K562 (cell line): Measurements from ENCODE around the gene MCM3. TPM values are rescaled to one million over a fixed set of nuclear protein-coding genes. Genes with fewer than 3 reads are reported as not detected.

Source experiments
- ATF1 ChIP-seq, 2 experiments: fragments of 450-650 bp in 1 of 2; IDR thresholded peaks; 2 replicates each; pipeline ENCODE4 v1.6.1; 2016; ENCODE audit warnings: missing compliant biosample characterization in 1 of 2, missing genetic modification characterization in 1 of 2
- ATF7 ChIP-seq: fragments of 450-650 bp; IDR thresholded peaks from 2 replicates; pipeline ENCODE4 v1.7.1; 2014; ENCODE audit warnings: mild to moderate bottlenecking, moderate library complexity
- BACH1 ChIP-seq: fragments of 200-800 bp; sonication (Bioruptor generic); IDR thresholded peaks from 2 replicates; pipeline ENCODE4 v1.6.1; 2016; ENCODE audit warnings: missing genetic modification characterization, missing compliant biosample characterization
- BHLHE40 ChIP-seq: IDR thresholded peaks from 2 replicates; pipeline ENCODE4 v1.6.1; 2011; ENCODE audit warnings: low read length, improper control_type of control experiment
- DPF2 ChIP-seq: fragments of 450-650 bp; IDR thresholded peaks from 2 replicates; pipeline ENCODE4 v1.6.1; 2016
- FOXM1 ChIP-seq, 2 experiments: fragments of 450-650 bp in 1 of 2; sonication (generic) in 1 of 2; formaldehyde crosslinking in 1 of 2; IDR thresholded peaks; 2 replicates each; pipeline versions ENCODE4 v1.6.1 to v1.9.0; 2017 to 2022; ENCODE audit warnings: low read depth in 2 of 2, mild to moderate bottlenecking in 2 of 2, missing genetic modification reagents in 1 of 2, moderate library complexity in 1 of 2
- KAT7 ChIP-seq: sonication (generic); formaldehyde crosslinking; IDR thresholded peaks from 2 replicates; pipeline ENCODE4 v1.8.0; 2022; ENCODE audit warnings: missing genetic modification reagents, mild to moderate bottlenecking, borderline replicate concordance
- KDM1A ChIP-seq, 2 experiments: fragments of 450-650 bp; IDR thresholded peaks; 2 replicates each; pipeline ENCODE4 v1.6.1; 2016; ENCODE audit warnings: mild to moderate bottlenecking in 2 of 2
- KLF16 ChIP-seq: IDR thresholded peaks from 2 replicates; pipeline ENCODE4 v1.6.1; 2016; ENCODE audit warnings: antibody characterized with exemption
- MCM3 ChIP-seq: fragments of 450-650 bp; IDR thresholded peaks from 2 replicates; pipeline ENCODE4 v1.6.1; 2016
- NCOR1 ChIP-seq: fragments of 450-650 bp; IDR thresholded peaks from 2 replicates; pipeline ENCODE4 v1.6.1; 2016; ENCODE audit warnings: mild to moderate bottlenecking, moderate library complexity
- NEUROD1 ChIP-seq: fragments of 150-350 bp; IDR thresholded peaks from 2 replicates; pipeline ENCODE4 v1.6.1; 2014; ENCODE audit warnings: borderline replicate concordance, low read length, low read depth; ENCODE audit not compliant: partially characterized antibody
- NFIC ChIP-seq: fragments of 450-650 bp; IDR thresholded peaks from 2 replicates; pipeline ENCODE4 v1.6.1; 2017; ENCODE audit warnings: mild to moderate bottlenecking, inconsistent platforms
- PHF21A ChIP-seq: fragments of 450-650 bp; IDR thresholded peaks from 2 replicates; pipeline ENCODE4 v1.6.1; 2017; ENCODE audit warnings: low read depth, borderline replicate concordance
- POLR2AphosphoS5 ChIP-seq: IDR thresholded peaks from 2 replicates; pipeline ENCODE4 v1.6.1; 2011; ENCODE audit warnings: mild to moderate bottlenecking, low read depth, low read length, moderate library complexity; ENCODE audit not compliant: control insufficient read depth, insufficient read depth
- RHOXF2B ChIP-seq: fragments of 250-450 bp; sonication (Bioruptor Pico); conservative IDR thresholded peaks from 2 replicates; pipeline ENCODE4 v1.5.1; 2021
- STAT5A ChIP-seq: IDR thresholded peaks from 2 replicates; pipeline ENCODE4 v1.6.1; 2012; ENCODE audit warnings: low read length, inconsistent platforms, borderline replicate concordance
- TBL1XR1 ChIP-seq, 2 experiments: IDR thresholded peaks; 2 replicates each; pipeline ENCODE4 v1.6.1; 2012; ENCODE audit warnings: improper control_type of control experiment in 2 of 2, low read length in 2 of 2, mild to moderate bottlenecking in 1 of 2
- TCF3 ChIP-seq: sonication (generic); formaldehyde crosslinking; IDR thresholded peaks from 2 replicates; pipeline ENCODE4 v1.4.0; 2020; ENCODE audit warnings: mild to moderate bottlenecking, missing genetic modification reagents
- polyA plus RNA-seq, 8 experiments: library from polyadenylated mRNA; depleted of rRNA in 4 of 8; stranded (reverse) in 5 of 8; unstranded in 3 of 8; fragments of >200 nt; fragmentation: Nextera tagmentation in 2 of 8; fragmentation: Illumina TruSeq in 1 of 8; extraction: Ambion mirVana in 2 of 8; extraction: Trizol in 1 of 8; gene quantifications; 2 replicates each; pipeline versions ENCODE4 v1.2.1 to v1.2.3, GENCODE V29; 2011 to 2014; ENCODE audit warnings: inconsistent platforms in 1 of 8, missing spikeins in 1 of 8
- total RNA-seq, 7 experiments: library from RNA; depleted of rRNA in 6 of 7; stranded (reverse); fragments of >200 nt in 6 of 7; fragmentation: Illumina TruSeq in 2 of 7; extraction: Trizol in 2 of 7; gene quantifications; 2 replicates each; pipeline versions ENCODE4 v1.2.1 to v1.2.3, GENCODE V29; 2011 to 2021; ENCODE audit warnings: low replicate concordance in 1 of 7
- TF ChIP-seq, protein P1 (sequence below): fragments of 250-450 bp; sonication (Bioruptor Pico); IDR thresholded peaks from 2 replicates; pipeline ENCODE4 v1.4.0; 2020
- TF ChIP-seq, protein P2 (sequence below), 3 experiments: fragments of 200-800 bp in 1 of 3; fragments of 250-450 bp in 1 of 3; fragments of 450-650 bp in 1 of 3; sonication (Bioruptor Pico) in 1 of 3; sonication (Bioruptor generic) in 1 of 3; formaldehyde crosslinking in 1 of 3; IDR thresholded peaks; 2 replicates each; pipeline versions ENCODE4 v1.6.1 to v1.8.0; 2016 to 2022; ENCODE audit warnings: mild to moderate bottlenecking in 2 of 3, missing genetic modification characterization in 2 of 3, missing compliant biosample characterization in 1 of 3, moderate library complexity in 1 of 3
- TF ChIP-seq, protein P3 (sequence below): fragments of 450-650 bp; IDR thresholded peaks from 2 replicates; pipeline ENCODE4 v1.6.1; 2016; ENCODE audit warnings: low read depth, mild to moderate bottlenecking, moderate library complexity
- TF ChIP-seq, protein P4 (sequence below): fragments of 250-450 bp; sonication (Bioruptor Pico); IDR thresholded peaks from 2 replicates; pipeline ENCODE4 v1.5.0; 2021

The MCM3 gene
- total and polyA plus RNA-seq, 9 of the 15 experiments (the other 6 are each of a cell fraction or from before 2014, with no cell fraction given), result 76.1 to 270 (median 250) TPM

DNA sequence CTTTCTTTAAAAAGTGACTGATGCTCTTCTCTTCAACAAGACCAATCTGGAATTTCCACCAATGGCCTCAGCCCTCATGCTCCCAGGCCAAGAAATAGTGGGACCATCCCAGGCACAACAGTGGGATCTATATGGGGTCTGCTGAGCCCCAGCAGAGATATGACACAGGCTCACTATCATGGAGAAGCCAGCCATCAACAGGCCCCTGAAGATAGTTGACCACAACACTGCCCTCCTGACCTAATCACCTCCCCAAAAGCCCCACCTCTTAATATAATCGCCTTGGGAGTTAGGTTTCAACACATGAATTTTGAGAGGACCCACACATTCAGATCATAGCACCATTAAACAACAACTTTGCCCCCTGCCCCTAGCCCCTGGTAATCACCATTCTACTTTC, 16.8 kb upstream of the MCM3 start (continued):
- TF ChIP-seq, protein P1, sequence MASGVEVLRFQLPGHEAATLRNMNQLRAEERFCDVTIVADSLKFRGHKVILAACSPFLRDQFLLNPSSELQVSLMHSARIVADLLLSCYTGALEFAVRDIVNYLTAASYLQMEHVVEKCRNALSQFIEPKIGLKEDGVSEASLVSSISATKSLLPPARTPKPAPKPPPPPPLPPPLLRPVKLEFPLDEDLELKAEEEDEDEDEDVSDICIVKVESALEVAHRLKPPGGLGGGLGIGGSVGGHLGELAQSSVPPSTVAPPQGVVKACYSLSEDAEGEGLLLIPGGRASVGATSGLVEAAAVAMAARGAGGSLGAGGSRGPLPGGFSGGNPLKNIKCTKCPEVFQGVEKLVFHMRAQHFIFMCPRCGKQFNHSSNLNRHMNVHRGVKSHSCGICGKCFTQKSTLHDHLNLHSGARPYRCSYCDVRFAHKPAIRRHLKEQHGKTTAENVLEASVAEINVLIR (CRISPR knock-in tag), result no peak
- peak; percentile 77 for TF ChIP-seq NFIC
- TF ChIP-seq NEUROD1, result peak; percentile 20
- TF ChIP-seq NCOR1, result peak; percentile 91
- peak; percentile 87 for TF ChIP-seq DPF2
- peak; percentile 27; the same call in 1 of the 2 replicates for TF ChIP-seq ATF7
- peak; percentile 94 for TF ChIP-seq TCF3 (CRISPR knock-in tag)
- TF ChIP-seq PHF21A, result no peak
- no peak for TF ChIP-seq MCM3
- TF ChIP-seq, protein P2, sequence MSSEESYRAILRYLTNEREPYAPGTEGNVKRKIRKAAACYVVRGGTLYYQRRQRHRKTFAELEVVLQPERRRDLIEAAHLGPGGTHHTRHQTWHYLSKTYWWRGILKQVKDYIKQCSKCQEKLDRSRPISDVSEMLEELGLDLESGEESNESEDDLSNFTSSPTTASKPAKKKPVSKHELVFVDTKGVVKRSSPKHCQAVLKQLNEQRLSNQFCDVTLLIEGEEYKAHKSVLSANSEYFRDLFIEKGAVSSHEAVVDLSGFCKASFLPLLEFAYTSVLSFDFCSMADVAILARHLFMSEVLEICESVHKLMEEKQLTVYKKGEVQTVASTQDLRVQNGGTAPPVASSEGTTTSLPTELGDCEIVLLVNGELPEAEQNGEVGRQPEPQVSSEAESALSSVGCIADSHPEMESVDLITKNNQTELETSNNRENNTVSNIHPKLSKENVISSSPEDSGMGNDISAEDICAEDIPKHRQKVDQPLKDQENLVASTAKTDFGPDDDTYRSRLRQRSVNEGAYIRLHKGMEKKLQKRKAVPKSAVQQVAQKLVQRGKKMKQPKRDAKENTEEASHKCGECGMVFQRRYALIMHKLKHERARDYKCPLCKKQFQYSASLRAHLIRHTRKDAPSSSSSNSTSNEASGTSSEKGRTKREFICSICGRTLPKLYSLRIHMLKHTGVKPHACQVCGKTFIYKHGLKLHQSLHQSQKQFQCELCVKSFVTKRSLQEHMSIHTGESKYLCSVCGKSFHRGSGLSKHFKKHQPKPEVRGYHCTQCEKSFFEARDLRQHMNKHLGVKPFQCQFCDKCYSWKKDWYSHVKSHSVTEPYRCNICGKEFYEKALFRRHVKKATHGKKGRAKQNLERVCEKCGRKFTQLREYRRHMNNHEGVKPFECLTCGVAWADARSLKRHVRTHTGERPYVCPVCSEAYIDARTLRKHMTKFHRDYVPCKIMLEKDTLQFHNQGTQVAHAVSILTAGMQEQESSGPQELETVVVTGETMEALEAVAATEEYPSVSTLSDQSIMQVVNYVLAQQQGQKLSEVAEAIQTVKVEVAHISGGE (CRISPR knock-in tag; IDR thresholded peaks at IDR 0.05), result peak in 1 of 3 experiments; percentile 60; a peak in 2 of 6 replicates
- TF ChIP-seq FOXM1 (IDR thresholded peaks at IDR 0.05; ENCODE audit: low read depth), result peak; percentile 68
- no peak for TF ChIP-seq FOXM1 (CRISPR knock-in tag; IDR thresholded peaks at IDR 0.05; ENCODE audit: low read depth)
- TF ChIP-seq ATF1 (CRISPR knock-in tag; IDR thresholded peaks at IDR 0.05), result no peak
- 0 out of 2 replicates have a peak, but pooled peaks have one; percentile 11 for TF ChIP-seq ATF1 (tag; IDR thresholded peaks at IDR 0.05)
- peak; percentile 72; the same call in 1 of the 2 replicates for TF ChIP-seq STAT5A
- no peak; the same call in 1 of the 2 replicates for TF ChIP-seq BACH1 (tag)
- TF ChIP-seq, protein P3, sequence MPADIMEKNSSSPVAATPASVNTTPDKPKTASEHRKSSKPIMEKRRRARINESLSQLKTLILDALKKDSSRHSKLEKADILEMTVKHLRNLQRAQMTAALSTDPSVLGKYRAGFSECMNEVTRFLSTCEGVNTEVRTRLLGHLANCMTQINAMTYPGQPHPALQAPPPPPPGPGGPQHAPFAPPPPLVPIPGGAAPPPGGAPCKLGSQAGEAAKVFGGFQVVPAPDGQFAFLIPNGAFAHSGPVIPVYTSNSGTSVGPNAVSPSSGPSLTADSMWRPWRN, result 0 out of 2 replicates have a peak, but pooled peaks have one; percentile 23
- TF ChIP-seq KDM1A (IDR thresholded peaks at IDR 0.05), result peak; percentile 80 to 86; a peak in 3 of 4 replicates
- peak in 1 of 2 experiments; percentile 79; a peak in 2 of 4 replicates for TF ChIP-seq TBL1XR1 (IDR thresholded peaks at IDR 0.05; ENCODE audit: low read length in 2 of 2)
- TF ChIP-seq RHOXF2B (CRISPR knock-in tag), result no peak
- no peak for TF ChIP-seq KAT7
- peak; percentile 90 for TF ChIP-seq KLF16
- TF ChIP-seq BHLHE40, result peak; percentile 28; the same call in 1 of the 2 replicates
- TF ChIP-seq POLR2AphosphoS5, result peak; percentile 88
- TF ChIP-seq, protein P4, sequence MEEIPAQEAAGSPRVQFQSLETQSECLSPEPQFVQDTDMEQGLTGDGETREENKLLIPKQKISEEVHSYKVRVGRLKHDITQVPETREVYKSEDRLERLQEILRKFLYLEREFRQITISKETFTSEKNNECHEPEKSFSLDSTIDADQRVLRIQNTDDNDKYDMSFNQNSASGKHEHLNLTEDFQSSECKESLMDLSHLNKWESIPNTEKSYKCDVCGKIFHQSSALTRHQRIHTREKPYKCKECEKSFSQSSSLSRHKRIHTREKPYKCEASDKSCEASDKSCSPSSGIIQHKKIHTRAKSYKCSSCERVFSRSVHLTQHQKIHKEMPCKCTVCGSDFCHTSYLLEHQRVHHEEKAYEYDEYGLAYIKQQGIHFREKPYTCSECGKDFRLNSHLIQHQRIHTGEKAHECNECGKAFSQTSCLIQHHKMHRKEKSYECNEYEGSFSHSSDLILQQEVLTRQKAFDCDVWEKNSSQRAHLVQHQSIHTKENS (CRISPR knock-in tag), result no peak
